ENCODE results near the gene SLC34A1. TPM values are rescaled to one million over a fixed set of nuclear protein-coding genes. Genes with fewer than 3 reads are reported as not detected.

The SLC34A1 gene
- total RNA-seq, 4 donors from 2014 or later: not detected

DNA sequence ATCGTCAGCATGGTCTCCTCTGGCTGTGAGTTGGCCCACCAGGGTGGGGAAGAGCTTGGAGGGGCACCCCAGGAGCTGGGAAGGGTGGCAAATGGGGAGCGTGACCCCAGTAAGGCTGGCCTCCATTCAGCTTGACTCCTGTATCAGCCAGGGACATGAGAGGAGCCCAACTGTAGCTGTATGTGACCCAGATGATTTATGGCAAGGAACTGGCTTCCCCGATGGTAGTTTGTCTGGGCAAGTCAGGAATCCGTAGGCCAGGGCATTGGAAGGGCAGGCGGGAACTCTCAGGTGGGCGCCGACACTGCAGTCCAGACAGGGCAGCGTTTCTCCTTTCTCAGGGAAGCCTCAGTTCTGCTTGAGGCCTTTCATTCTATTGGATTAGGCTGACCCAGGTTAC, 2.3 kb downstream of the SLC34A1 start:
- no peak for TF ChIP-seq POLR2A (IDR thresholded peaks at IDR 0.05; ENCODE audit: low read depth)
- intact Hi-C loops (cut with DNase I): loop anchor here (5.0 kb wide), 1 partner anchor 69 kb away; no protein-coding TSS in a partner anchor
- Histone ChIP-seq H3K4me3 (no peak overlapping the region), H3K4me1 (peaks cover 5 to 28% (median 19%) of the 10 kb centered on the region in 4 donors), H3K36me3 (no peaks in the 10 kb centered on the region), H3K9me3 (no peaks in the 10 kb centered on the region), H3K27ac (replicated peaks in 1 of 4) (no peak overlapping the region), H3K27me3 (peaks cover 0 to 33% (median 0%) of the 10 kb centered on the region in 4 donors)
- 89% methylated on average over 8 of the region's 8 CpGs for WGBS
- no peak for DNase-seq (ENCODE audit: extremely low spot score)

DNA sequence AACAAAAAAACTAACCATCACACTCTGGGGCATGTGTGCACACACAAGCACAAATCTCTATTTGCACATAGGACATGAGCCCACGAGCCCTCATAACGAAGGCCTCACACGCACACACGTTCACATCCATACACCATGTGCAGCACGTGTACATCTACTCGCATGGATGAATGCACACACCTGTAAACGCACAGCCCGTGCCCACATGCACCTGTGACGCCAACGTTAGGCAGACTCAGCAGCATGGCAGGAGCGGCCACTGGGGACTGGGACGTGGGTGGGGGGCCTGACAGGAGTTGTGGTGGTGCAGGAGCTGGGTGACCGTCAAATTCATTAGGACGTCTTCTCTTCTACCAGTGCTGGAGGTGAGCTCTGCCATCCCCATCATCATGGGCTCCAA, 3.2 kb downstream of the SLC34A1 start:
- Histone ChIP-seq H3K27ac (replicated peaks in 1 of 4) (no peak overlapping the region), H3K36me3 (no peaks in the 10 kb centered on the region), H3K4me1 (peaks cover 4 to 27% (median 18%) of the 10 kb centered on the region in 4 donors), H3K9me3 (no peaks in the 10 kb centered on the region), H3K4me3 (no peak overlapping the region), H3K27me3 (peaks cover 0 to 33% (median 0%) of the 10 kb centered on the region in 4 donors)
- no peak for TF ChIP-seq EP300 (IDR thresholded peaks at IDR 0.05)
- TF ChIP-seq POLR2AphosphoS5 (IDR thresholded peaks at IDR 0.05): no peak
- no peak for TF ChIP-seq POLR2A (IDR thresholded peaks at IDR 0.05; ENCODE audit: low read depth)
- TF ChIP-seq, protein P1, sequence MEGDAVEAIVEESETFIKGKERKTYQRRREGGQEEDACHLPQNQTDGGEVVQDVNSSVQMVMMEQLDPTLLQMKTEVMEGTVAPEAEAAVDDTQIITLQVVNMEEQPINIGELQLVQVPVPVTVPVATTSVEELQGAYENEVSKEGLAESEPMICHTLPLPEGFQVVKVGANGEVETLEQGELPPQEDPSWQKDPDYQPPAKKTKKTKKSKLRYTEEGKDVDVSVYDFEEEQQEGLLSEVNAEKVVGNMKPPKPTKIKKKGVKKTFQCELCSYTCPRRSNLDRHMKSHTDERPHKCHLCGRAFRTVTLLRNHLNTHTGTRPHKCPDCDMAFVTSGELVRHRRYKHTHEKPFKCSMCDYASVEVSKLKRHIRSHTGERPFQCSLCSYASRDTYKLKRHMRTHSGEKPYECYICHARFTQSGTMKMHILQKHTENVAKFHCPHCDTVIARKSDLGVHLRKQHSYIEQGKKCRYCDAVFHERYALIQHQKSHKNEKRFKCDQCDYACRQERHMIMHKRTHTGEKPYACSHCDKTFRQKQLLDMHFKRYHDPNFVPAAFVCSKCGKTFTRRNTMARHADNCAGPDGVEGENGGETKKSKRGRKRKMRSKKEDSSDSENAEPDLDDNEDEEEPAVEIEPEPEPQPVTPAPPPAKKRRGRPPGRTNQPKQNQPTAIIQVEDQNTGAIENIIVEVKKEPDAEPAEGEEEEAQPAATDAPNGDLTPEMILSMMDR (IDR thresholded peaks at IDR 0.05): no peak
- DNase-seq (ENCODE audit: extremely low spot score): no peak
- WGBS: 88% methylated on average over 14 of the region's 14 CpGs
- intact Hi-C loops (cut with DNase I): loop anchor here (5.0 kb wide), 1 partner anchor 70 kb away; no protein-coding TSS in a partner anchor

DNA sequence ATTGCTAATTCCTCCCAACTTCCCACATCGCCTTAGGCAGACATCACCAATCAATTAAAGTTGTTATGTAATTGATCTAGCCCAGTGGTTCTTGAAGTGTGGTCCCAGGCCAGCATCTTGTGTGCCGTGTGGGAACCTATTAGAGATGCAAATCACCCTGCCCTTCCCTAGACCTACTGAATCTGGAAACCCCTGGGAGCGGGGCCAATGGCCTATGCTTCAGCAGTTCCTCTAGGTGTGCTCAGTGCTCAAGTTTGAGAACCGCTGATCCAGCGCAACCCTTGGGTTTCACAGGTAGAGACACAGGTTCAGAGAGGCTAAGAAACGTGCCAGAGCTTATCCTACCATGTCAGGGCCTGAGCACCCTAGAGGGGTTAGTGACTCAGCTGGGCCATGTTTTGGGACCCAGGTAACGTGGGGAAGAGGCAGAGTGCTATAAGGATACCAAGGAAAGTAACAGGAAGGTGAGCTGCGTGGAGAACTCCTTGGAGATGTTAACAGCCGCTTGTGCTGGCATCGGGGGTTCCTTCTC, 4.4 kb downstream of the SLC34A1 start:
- peaks cover 0 to 21% (median 13%) of the 10 kb centered on the region in 4 donors for H3K4me1 ChIP-seq
- TF ChIP-seq POLR2AphosphoS5 (IDR thresholded peaks at IDR 0.05) (no peak), EP300 (IDR thresholded peaks at IDR 0.05) (no peak)
- TF ChIP-seq, protein P1 (IDR thresholded peaks at IDR 0.05): no peak
- WGBS: 83% methylated on average over 10 of the region's 10 CpGs
- intact Hi-C loops (cut with DNase I): loop anchor here (5.0 kb wide), 1 partner anchor 71 kb away; no protein-coding TSS in a partner anchor
- no peaks in the 10 kb centered on the region for H3K9me3 ChIP-seq
- peaks cover 0 to 33% (median 0%) of the 10 kb centered on the region in 4 donors for H3K27me3 ChIP-seq
- no peaks in the 10 kb centered on the region for H3K36me3 ChIP-seq
- no peak overlapping the region for H3K27ac ChIP-seq (replicated peaks in 1 of 4)
- no peak for DNase-seq (ENCODE audit: extremely low spot score)
- H3K4me3 ChIP-seq: no peak overlapping the region

DNA sequence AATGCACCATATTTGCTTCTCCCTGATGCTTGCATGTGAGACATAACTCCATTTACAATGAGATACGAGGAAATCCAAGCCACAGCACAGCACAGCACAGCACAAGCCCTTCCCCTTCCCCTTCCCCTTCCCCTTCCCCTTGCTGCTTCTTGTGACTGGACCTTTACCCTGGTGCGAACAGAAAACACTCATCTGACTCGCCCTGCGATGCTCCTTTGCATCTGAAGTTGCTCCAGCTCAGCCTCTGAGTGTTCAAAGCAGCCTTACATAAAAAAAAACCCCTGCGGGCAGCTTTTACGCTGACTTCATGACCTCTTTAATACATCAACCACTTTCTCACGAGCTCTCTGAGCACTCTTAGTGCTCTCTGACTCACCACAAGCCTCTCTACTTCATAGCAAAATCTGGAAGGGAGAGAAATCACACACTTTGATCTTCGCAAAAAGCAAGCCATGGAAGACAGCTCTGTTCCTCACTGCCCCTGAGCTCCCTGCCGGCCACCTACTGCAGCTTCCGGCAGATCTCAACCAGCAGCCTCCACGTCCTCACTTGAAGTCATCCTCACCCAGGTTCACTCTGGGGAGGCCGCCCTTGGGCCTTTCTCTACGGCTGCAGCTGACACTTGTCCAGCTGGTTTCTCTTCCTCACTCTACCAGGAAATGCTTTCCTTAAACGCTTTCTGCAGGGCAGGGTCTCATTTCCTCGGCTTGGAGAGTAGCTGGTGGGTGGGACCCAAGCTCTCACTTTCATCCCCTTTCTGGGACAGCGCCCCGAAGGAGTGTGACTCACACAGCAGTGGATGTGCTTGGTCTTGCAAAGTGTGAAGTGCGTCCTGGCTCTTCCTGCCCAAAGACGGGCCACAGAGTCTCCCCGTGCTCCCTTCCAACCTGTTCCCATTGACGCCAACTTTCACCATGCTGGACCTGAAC, 5.3 kb downstream of the SLC34A1 start:
- TF ChIP-seq, protein P1 (IDR thresholded peaks at IDR 0.05): no peak
- TF ChIP-seq POLR2AphosphoS5 (IDR thresholded peaks at IDR 0.05) (no peak), POLR2A (IDR thresholded peaks at IDR 0.05; ENCODE audit: low read depth) (no peak), EP300 (IDR thresholded peaks at IDR 0.05) (no peak)
- no peak for DNase-seq (ENCODE audit: extremely low spot score)
- H3K27me3 ChIP-seq: peaks cover 0 to 33% (median 0%) of the 10 kb centered on the region in 4 donors
- peak overlapping the region in 1 of 4 donors; percentile 30 for H3K27ac ChIP-seq (replicated peaks in 1 of 4)
- no peaks in the 10 kb centered on the region for H3K9me3 ChIP-seq
- 35% methylated on average over 21 of the region's 21 CpGs for WGBS
- intact Hi-C loops (cut with DNase I): loop anchor here (1.0 to 5.0 kb wide), 2 partner anchors 65 to 72 kb away; no protein-coding TSS in a partner anchor
- peaks cover 0 to 21% (median 13%) of the 10 kb centered on the region in 4 donors for H3K4me1 ChIP-seq
- H3K36me3 ChIP-seq: no peaks in the 10 kb centered on the region
- no peak overlapping the region for H3K4me3 ChIP-seq

Data from esophagus muscularis mucosa (tissue), 4 donors.